HG02973 (cell line): ENCODE measurements around the gene PSMG1.
"Not testable (repeated sequence)": the region's sequence is repeated elsewhere in the genome, so short reads cannot be mapped to it uniquely, and the experiment has no call there.

Source experiments
- ATAC-seq: cut with Tn5 transposase; IDR thresholded peaks from one replicate; pipeline ENCODE4 v1.9.1; 2021; ENCODE audit warnings: moderate library complexity; ENCODE audit not compliant: unreplicated experiment

PSMG1 gene

GRCh38 chr21:39183272-39184049, at the start of gene PSMG1:
Gene PSMG1, minus strand, starts transcription at chr21:39183451. Its CDS starts 66 bp downstream, at chr21:39183385.
- peak; percentile 81 for ATAC-seq

GRCh38 chr21:39232861-39233291, 49.6 kb upstream of the PSMG1 start:
- no peak for ATAC-seq

- no peak for ATAC-seq
Observed at GRCh38 chr21:39224930-39225329, 41.7 kb upstream of the PSMG1 start.

GRCh38 chr21:39221997-39222486, 38.8 kb upstream of the PSMG1 start:
- ATAC-seq = no peak

GRCh38 chr21:39221282-39221996, 38.2 kb upstream of the PSMG1 start:
- ATAC-seq = no peak

GRCh38 chr21:39220875-39221274, 37.6 kb upstream of the PSMG1 start:
- ATAC-seq = not testable (repeated sequence)

- no peak for ATAC-seq
Observed at GRCh38 chr21:39220150-39220549, 36.9 kb upstream of the PSMG1 start.

GRCh38 chr21:39218082-39218409, 34.8 kb upstream of the PSMG1 start:
- ATAC-seq = no peak

- ATAC-seq = no peak
Observed at GRCh38 chr21:39217356-39218081, 34.3 kb upstream of the PSMG1 start.

GRCh38 chr21:39216290-39216689, 33.0 kb upstream of the PSMG1 start:
- ATAC-seq = no peak

GRCh38 chr21:39215078-39215477, 31.8 kb upstream of the PSMG1 start:
- no peak for ATAC-seq

- no peak for ATAC-seq
Observed at GRCh38 chr21:39209334-39209688, 26.1 kb upstream of the PSMG1 start.

- no peak for ATAC-seq
Observed at GRCh38 chr21:39208624-39209333, 25.5 kb upstream of the PSMG1 start.

- ATAC-seq = no peak
Observed at GRCh38 chr21:39204134-39204533, 20.9 kb upstream of the PSMG1 start.

- no peak for ATAC-seq
Observed at GRCh38 chr21:39198800-39199199, 15.5 kb upstream of the PSMG1 start.

- no peak for ATAC-seq
Observed at GRCh38 chr21:39197448-39198233, 14.4 kb upstream of the PSMG1 start.

GRCh38 chr21:39196838-39197237, 13.6 kb upstream of the PSMG1 start:
- ATAC-seq = no peak

- no peak for ATAC-seq
Observed at GRCh38 chr21:39196310-39196709, 13.1 kb upstream of the PSMG1 start.

GRCh38 chr21:39193380-39193779, 10.1 kb upstream of the PSMG1 start:
- ATAC-seq = no peak
